ENCODE measurements around the gene COL6A1.

DNA sequence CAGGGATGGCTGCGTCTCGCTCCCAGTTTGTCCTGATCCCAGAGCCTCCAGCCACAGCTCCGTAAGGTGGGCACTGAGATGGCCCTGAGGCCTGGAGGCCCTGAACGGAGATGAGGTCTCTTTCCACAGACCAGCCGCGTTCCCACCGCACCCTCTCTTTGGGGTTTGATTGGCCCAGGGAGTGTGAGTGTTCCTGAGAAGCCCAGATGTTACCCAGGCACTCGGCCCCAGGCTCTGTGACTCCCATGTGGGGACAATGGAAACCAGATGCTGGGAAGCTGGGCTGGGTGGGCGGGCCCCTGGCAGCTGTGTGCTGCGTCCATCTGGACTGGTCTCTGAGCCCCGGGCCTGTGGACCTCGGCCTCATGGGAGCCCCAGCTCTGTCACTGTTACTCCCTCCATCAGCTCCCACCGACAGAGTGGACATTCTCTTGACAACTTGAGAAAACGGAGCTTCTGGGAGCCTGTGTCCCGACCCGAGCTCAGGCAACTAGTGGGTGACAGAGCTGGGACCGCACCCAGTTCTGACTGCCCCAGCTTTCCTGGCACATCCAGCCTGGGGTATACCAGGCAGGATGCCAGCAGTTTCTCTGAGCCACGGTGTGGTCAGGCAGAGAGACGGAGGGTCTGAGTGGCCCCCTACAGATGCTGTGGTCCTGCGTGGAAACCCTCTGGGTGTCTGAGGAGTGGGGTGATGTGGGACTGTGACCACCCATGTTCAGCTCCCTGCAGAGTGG, 9.8 kb upstream of the COL6A1 start:
- TF ChIP-seq ZNF274 (IDR thresholded peaks at IDR 0.05; ENCODE audit: low read depth, low read length) (no peak), YY1 (IDR thresholded peaks at IDR 0.05; ENCODE audit: insufficient read depth, insufficient read length) (no peak)
